Nephron (organoid): ENCODE results near the gene SLC9A9.

Source experiments
- H3K27ac Mint-ChIP-seq, 3 experiments: 2 replicates each; pipeline ENCODE4 v1.8.0; 2020; ENCODE audit warnings: mixed read lengths in 3 of 3, mild to moderate bottlenecking in 2 of 3, moderate library complexity in 1 of 3
- H3K27me3 Mint-ChIP-seq: 2 replicates; pipeline ENCODE4 v1.8.0; 2021; ENCODE audit warnings: low read depth, mild to moderate bottlenecking, moderate library complexity, mixed read lengths
- H3K36me3 Mint-ChIP-seq: 2 replicates; pipeline ENCODE4 v1.8.0; 2020; ENCODE audit warnings: low read depth, mixed read lengths
- H3K4me1 Mint-ChIP-seq: 2 replicates; pipeline ENCODE4 v1.8.0; 2020; ENCODE audit warnings: mixed read lengths
- H3K4me3 Mint-ChIP-seq, 3 experiments: 2 replicates each; pipeline ENCODE4 v1.8.0; 2020; ENCODE audit warnings: mild to moderate bottlenecking in 3 of 3, mixed read lengths in 3 of 3, moderate library complexity in 2 of 3
- H3K9me3 Mint-ChIP-seq: 2 replicates; pipeline ENCODE4 v1.8.0; 2020; ENCODE audit warnings: mixed read lengths
- CTCF ChIP-seq, 3 experiments: fragments of 200-600 bp; sonication (generic); IDR thresholded peaks; one replicate each; pipeline ENCODE4 v1.5.0; 2021; ENCODE audit warnings: antibody characterized with exemption in 3 of 3; ENCODE audit not compliant: unreplicated experiment in 3 of 3

Gene SLC9A9

GRCh38 chr3:143311096-143311495 is 537.2 kb downstream of the SLC9A9 start:
- H3K4me1 Mint-ChIP-seq = peaks cover 77% of the 10 kb centered on the region
- TF ChIP-seq CTCF (IDR thresholded peaks at IDR 0.05; ENCODE audit: unreplicated experiment in 3 of 3) = no peak
- no peaks in the 10 kb centered on the region for H3K27me3 Mint-ChIP-seq
- no peaks in the 10 kb centered on the region for H3K9me3 Mint-ChIP-seq
- H3K36me3 Mint-ChIP-seq = no peaks in the 10 kb centered on the region
- no peak overlapping the region for H3K4me3 Mint-ChIP-seq
- H3K27ac Mint-ChIP-seq = peak overlapping the region in 1 of 3 experiments; percentile 89

- Mint-ChIP-seq H3K9me3 (no peaks in the 10 kb centered on the region), H3K4me3 (peak overlapping the region in 1 of 3 experiments; percentile 11), H3K27me3 (no peaks in the 10 kb centered on the region), H3K4me1 (peaks cover 67% of the 10 kb centered on the region), H3K36me3 (no peaks in the 10 kb centered on the region), H3K27ac (peak overlapping the region; percentile 81 to 94 (median 89))
- no peak for TF ChIP-seq CTCF (IDR thresholded peaks at IDR 0.05; ENCODE audit: unreplicated experiment in 3 of 3)
Observed at GRCh38 chr3:143309705-143310104, 538.6 kb downstream of the SLC9A9 start.

GRCh38 chr3:143307613-143308183 is 540.6 kb downstream of the SLC9A9 start:
- no peak for TF ChIP-seq CTCF (IDR thresholded peaks at IDR 0.05; ENCODE audit: unreplicated experiment in 3 of 3)
- H3K36me3 Mint-ChIP-seq = no peaks in the 10 kb centered on the region
- peak overlapping the region in 1 of 3 experiments; percentile 21 for H3K27ac Mint-ChIP-seq
- H3K27me3 Mint-ChIP-seq = no peaks in the 10 kb centered on the region
- H3K4me1 Mint-ChIP-seq = peaks cover 65% of the 10 kb centered on the region
- no peak overlapping the region for H3K4me3 Mint-ChIP-seq
- H3K9me3 Mint-ChIP-seq = no peaks in the 10 kb centered on the region

GRCh38 chr3:143306407-143306806 is 541.9 kb downstream of the SLC9A9 start:
- Mint-ChIP-seq H3K36me3 (no peaks in the 10 kb centered on the region), H3K4me3 (no peak overlapping the region), H3K9me3 (no peaks in the 10 kb centered on the region), H3K4me1 (peaks cover 63% of the 10 kb centered on the region), H3K27ac (peak overlapping the region in 2 of 3 experiments; percentile 3 to 21), H3K27me3 (peaks cover 3% of the 10 kb centered on the region)
- no peak for TF ChIP-seq CTCF (IDR thresholded peaks at IDR 0.05; ENCODE audit: unreplicated experiment in 3 of 3)

GRCh38 chr3:143302638-143303171 is 545.6 kb downstream of the SLC9A9 start:
- Mint-ChIP-seq H3K9me3 (no peaks in the 10 kb centered on the region), H3K27me3 (peaks cover 3% of the 10 kb centered on the region), H3K27ac (peak overlapping the region; percentile 28 to 86 (median 81)), H3K4me1 (peaks cover 50% of the 10 kb centered on the region), H3K36me3 (no peaks in the 10 kb centered on the region), H3K4me3 (peak overlapping the region in 1 of 3 experiments; percentile 49)
- no peak for TF ChIP-seq CTCF (IDR thresholded peaks at IDR 0.05; ENCODE audit: unreplicated experiment in 3 of 3)
